GM10847 (cell line): Measurements from ENCODE around the gene MYO7B.

Source experiments
- POLR2A ChIP-seq: IDR thresholded peaks from 2 replicates; pipeline ENCODE4 v1.6.1; 2011; ENCODE audit not compliant: insufficient read length; ENCODE audit errors: extremely low read depth

Gene MYO7B

DNA sequence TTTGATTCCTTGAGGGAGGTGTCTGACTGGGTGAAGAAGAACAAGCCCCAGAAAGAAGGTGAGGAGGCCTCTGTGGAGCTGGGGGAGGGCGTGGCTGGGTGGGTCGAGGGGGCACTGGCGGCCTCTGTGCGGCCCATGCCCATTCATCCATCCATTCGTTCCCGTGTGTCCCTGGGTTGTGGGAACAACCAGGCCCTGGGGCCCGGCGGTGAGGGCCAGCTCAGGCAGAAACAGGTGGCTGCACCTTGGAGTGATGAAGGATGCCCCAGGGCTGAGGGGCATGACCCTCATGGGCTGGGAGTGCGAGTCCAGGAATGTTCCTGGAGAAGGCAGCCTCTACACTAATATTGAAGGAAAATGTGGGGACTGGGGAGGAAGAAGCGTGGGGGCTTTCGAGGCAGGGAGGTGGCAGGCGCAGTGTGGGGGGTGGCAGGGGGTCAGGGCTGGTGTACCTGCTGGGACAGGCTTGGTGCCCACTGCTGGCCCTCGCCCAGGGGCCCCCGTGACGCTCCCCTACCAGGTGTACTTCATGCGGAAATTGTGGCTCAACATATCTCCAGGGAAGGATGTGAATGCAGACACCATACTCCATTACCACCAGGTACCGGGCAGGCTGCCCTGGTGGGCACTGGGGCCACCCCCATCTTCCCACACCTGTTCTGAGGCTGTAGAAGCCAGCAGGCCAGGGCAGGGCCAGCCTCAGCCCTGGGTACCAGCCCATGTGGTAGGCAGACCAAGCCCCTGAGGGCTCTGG, 99.3 kb downstream of the MYO7B start:
- no peak for TF ChIP-seq POLR2A

DNA sequence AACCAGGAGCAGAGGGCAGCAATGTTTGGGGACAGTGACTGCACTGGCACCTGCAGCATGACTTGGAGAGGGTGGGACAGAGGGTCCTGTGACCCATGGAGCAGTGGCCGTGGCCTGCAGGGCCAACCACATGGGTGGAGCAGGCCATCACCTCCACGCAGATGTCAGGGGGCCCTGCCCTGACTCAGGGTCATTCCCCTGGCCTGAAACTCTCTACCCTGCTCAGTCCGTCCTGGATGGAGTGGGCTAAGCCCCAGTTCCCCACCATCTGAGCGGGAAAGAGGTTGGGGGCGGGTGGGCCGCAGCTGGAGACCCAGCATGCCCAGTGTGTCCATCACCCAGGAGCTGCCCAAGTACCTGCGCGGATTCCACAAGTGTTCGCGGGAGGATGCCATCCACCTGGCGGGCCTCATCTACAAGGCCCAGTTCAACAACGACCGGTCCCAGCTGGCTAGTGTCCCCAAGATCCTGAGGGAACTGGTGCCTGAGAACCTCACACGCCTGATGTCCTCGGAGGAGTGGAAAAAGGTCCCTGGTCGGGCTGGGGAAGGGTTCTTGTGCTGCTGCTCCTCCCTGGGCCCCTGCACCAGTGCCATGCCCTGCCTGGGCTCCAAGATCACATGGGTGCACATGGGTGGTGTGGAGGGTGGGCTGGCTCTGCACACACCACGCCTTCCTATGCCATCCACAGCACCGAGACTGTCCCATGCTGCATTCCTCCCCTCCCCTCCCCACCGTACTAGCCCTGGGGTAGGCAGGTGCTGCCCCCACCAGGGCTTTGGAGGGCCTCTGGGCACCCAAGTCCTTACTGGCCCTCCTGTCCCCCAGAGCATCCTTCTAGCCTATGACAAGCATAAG, 100.1 kb downstream of the MYO7B start:
- TF ChIP-seq POLR2A: no peak

DNA sequence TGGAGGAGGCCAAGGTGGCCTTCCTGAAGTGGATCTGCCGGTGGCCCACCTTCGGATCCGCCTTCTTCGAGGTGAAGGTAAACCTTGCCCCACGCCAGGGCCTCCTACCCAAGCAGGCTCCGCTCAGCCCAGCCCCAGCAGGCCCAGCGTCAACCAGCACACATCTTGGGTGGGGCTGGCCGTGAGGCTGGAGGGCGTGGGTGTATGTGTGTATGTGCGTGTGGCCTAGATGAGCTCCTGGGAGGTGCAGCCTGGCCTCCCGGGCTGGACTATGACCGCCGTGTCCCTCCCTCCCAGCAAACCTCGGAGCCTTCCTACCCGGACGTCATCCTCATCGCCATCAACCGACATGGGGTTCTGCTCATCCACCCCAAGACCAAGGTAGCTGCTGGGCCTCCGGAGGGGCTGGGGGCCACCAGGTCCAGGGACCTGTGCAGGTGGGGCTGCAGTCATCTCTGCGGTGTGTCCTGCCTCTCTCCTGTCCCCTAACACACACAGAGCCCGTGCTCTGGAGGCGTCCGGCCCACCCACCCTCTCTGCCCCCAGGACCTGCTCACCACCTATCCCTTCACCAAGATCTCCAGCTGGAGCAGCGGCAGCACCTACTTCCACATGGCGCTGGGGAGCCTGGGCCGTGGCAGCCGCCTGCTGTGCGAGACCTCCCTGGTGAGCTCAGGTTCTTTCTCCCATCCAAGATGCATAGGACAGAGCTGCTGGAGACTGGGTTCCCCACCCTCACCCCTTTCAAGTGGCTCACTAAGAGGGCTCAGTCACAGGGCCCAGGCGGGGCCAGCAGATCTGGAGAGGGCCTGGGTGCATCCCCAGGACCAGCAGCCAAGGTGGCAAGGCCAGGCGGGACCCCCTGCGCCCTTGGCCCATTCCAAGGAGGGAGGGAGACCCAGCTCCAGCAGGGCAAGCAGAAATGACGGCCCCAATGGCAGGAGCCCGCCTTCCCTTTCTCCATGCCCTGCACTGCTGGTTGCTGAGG, 101.1 kb downstream of the MYO7B start:
- no peak for TF ChIP-seq POLR2A

DNA sequence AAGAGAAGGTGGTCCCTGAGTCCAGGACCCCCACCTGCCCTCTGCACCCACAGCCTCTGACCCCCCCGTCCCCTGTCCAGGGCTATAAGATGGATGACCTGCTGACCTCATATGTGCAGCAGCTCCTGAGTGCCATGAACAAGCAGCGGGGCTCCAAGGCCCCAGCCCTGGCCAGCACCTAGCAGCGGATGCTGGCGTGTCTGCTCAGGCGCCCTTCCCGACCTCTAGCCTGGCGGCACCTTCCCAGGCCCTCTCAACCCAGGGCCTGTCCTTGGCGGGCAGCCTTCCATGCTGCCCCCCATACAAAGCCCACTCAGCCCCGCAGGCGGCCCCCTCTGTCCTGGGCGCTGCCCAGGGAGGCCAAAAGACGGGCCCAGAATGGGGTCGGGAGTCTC, 101.8 kb downstream of the MYO7B start:
- no peak for TF ChIP-seq POLR2A

DNA sequence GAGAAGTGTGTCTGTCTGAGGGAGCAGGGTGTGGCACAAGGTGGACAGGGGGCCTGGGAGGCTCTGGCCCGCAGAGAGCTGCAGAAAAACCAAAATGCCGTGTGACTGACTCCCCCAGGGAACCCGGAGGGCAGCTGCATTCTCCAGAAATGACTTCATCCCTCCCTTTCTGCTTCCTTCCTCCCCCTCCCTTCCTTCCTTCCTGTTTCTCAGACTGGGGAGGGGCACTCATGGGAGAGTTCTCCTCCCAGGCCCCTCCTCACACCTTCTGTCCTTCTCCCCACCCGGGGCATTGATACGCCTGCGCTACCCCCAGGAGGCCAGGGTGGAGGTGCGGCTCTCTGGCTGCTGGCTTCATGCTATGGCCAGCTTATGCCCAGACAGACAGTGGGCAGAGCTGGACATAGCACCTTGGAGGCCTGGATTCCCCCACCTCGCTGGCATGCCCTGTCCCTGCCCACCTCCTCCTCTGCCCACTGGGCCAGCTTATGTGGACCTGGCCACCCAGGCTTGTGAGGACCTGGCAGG, 102.3 kb downstream of the MYO7B start:
- TF ChIP-seq POLR2A: no peak

DNA sequence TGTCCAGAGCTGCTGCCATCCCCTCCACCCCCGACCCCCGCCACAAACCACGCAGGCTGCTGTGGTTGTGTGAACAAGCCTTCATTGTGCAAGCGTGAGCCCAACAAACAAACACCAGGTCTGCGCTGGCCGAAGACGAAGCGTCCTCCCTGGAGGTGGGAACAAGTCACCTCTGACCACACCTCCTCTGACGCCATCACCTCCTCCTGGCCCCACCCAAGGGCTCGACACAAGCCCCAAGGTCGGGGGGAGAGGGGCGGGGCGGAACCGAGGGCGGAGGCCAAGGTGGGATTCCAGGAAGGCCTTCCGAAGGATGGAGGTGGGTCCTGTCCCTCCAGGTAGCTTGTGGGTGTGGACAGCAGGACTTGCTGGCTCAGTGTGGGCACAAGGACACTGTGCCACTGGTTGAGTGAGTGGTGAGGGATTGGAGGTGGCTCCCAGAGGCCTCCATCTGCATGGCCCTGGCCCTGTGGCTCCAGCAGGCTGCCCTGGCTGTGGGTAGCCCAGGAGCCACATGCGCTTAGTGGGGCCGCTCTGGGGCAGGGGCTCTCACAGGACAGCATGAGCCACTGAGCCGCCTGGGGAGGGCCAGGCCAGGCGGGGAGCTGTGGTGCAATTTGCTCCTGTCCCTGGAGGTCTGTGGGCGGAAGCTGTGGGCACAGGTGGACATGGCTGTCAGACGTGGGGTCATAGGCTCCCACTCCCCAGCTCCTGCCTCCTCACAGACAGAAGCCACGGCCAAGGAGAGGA, 103.1 kb downstream of the MYO7B start:
- TF ChIP-seq POLR2A: no peak

DNA sequence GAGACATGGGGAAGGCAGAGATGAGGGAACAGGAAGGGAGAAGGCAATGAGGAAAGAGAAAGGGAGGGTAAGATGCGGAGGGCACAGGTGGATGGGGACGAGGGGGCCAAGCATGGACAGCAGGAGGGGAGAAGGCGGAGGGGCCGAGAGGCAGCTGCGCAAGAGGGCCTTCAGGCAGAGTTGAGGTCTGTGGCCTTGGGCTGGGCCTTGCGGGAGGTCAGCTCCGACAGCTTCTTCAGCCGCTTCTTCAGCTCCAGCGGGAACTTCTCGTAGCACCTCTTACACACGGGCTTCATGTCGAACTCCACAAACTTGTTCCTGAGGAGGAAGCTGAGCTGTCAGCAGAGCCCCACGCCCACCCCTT, 103.6 kb downstream of the MYO7B start:
- no peak for TF ChIP-seq POLR2A

DNA sequence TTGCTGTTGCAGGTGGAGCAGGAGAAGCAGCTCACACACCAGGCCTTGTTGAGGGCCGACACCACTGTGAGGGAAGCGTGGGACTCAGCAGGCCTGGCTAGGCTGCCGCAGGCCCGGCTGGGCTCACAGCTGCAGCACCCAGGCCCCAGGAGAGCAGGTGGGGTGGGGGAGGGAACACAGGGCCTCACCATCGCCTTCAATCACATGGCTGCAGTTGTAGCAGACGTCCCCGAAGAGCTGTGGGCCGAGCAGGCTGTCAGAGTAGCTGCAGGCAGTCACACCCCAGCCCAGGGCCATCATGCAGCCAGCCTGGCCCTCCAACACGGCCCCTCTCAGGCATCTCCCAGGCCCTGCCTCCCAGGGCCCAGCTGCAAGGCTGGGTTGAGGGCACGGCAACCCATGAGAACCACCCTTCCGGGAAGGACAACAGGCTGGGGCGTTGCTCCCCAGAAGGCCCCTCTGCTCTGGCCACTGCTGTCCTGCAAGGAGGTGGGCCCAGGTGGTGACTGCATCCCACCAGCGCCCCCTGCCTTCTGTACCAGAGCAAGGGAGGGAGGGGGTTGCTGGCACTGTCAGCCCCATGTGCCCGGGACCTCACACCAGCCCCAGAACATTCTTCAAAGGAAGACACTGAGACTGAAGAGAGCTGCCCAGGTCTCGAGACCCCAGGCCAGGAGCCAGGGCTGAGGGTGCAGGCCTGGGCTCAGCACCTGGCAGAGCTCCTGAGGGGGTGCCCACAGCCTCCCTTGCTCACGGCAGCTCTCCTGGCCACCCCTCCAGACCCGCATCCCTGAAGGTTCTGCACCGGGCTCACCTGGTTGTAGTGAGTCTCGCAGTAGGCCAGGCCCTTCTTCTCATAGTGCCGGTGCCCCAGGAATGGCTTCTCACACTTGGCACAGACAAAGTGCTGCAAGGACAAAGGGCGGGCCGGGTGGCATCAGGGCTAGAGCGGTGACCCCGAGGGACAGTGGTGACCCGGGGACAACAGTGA, 104.9 kb downstream of the MYO7B start:
- TF ChIP-seq POLR2A: no peak

DNA sequence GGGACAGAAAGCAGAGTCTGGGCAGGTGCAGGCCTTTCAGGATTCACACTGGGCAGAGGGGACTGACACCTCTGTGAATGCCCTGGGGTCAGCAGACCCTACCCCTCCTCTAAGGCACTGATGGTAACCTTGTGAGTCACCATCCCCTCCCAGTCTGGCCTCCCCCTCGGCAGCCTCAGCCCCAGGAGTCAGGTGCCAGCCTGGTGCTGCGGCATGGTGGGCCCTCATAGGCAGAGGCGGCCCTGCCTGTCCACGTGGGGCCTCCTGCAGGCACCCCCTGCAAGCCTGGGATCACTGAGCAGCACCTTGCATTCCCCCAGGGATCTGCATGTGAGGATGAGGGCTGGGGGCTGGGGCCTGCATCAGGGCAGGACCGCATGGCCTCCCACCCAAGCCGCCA, 105.7 kb downstream of the MYO7B start:
- no peak for TF ChIP-seq POLR2A

DNA sequence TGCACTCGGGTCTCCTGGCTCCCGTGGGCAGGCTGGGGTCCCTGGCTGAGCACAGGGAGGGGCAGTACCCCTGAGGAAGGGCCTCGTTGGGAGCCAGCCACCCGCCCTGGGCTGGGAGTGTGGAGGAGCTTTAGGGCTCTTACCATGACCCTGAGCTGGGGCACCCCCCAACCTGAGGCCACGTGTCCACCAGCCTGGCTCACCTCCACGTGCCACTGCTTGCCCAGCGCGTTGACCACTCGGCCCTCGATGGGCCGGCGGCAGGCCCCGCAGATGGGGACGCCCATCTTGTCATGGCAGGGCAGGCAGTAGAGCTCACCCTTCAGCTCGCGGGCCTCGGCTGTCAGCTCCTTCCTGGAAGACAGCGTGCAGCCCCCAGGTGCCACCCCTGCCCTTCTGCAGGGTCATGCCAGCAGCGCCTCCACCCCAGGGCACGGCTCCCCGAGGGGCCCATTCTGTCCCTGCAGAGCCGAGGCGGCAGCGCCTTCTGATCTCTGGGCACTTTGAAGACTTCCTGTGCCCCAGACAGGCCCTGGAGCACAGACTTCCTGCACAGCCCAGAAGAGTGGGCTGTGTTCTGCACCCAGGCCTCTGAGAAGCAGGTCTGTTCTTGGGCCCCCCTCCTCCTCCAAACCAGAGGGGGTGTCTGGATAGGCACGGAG, 106.5 kb downstream of the MYO7B start:
- no peak for TF ChIP-seq POLR2A

DNA sequence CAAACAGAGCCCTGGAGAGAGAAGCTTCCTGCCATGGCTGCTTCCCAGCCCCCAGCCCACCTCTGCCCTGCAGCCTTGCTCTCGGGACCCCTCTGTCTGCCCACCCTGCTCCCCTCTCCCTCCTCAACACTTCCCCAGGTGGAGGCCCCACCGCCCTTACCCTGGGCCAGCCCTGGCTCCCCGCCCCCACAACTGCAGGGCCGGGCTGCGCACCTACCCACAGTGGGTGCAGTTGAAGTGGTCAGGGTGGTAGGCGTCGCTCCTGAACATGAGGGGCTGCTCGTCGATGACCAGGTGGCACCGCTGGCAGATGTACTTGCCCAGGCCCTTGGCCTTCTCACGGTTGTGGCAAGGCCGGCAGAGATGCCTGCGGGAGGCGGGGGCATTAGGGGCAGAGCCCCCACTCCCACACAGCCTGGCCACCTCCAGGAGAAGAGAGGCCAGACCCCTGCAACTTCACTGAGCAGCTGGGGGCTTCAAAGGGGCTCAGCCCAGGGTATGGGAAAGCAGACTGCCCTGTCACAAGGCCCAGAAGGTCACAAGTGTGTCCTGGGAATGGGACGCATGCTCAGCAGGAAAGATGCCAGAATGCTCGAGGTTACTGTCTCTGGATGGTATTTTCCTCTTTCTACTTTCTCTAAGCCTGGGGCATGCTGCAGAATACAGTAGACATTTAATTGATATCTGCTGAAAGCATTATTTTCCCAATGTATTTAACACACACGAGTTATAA, 107.4 kb downstream of the MYO7B start:
- no peak for TF ChIP-seq POLR2A

DNA sequence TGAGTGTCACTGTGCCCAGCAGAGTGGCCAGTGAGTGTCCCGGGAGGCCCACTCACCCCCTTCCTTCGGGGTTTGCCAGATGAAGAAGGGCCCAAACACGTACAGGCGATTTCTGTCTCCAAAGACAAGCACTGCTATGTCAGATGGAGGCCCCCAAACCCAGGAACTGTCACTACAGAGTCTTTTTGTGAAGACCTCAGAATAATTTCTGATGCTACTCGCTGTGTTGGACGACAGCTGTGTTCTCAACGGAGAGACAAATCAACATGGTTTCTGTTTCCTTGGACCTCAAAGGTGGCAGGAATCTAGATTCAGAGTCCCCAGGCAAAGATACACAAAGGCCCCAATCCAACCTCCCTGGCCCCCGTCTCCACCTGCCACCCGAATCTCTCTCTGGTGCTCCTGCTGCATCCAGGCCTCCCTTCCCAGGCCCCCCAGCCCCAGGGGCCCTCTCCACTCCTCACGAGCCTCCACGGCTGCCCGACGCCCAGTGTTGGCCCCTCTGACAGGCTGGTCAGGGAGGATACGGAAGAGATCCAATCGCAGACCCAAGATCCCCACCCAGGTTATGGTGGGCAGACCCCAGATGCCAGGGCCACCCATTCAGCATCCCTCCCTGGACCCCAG, 108.1 kb downstream of the MYO7B start:
- no peak for TF ChIP-seq POLR2A
